ENCODE results near the gene FIBCD1. TPM values are rescaled to one million over a fixed set of nuclear protein-coding genes. Genes with fewer than 3 reads are reported as not detected.

The FIBCD1 gene
- polyA plus RNA-seq, 1 donor (not counting 4 experiments of a cell fraction or from before 2014, with no cell fraction given), result 0.79 TPM

DNA sequence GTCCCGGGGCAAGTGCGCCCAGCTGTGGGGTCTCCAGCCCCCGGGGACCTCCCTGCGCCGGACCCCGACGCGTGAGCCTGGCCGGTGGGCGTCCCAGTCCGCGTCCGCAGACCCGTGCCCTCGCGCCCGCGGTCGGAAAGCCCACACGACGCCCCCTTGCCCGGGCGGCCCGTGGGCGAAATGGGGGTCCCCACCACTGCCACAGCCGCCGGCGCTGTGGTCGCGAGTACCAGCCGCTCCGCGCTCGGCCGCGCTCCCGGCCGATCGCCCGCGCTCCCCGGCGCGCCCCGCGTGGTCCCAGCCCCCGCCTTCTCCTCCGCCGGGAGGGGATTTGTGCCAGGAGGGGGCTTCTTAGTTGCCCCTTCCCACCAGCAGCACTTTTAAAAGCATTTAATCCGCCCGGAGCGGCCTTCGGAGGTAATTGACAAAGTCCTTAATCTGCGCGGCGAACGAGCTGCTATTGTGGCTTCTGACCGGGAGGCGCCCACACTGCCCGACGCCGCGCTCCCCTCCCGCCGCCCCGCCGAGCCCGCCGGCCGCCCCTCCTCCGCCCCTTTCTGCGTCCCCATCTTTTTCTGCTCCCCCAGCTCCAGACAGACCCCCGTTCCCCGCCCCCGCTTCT is 469 bp upstream of the FIBCD1 start:
- Histone ChIP-seq H3K9ac (ENCODE audit: control insufficient read depth, extremely low read depth, insufficient read depth, low read length) (peak overlapping the region; percentile 44), H3K27me3 (ENCODE audit: control insufficient read depth, extremely low read depth, insufficient read depth, low read length) (peaks cover 52% of the 10 kb centered on the region), H2AFZ (ENCODE audit: control insufficient read depth, low read length) (peak overlapping the region; percentile 61), H3K4me1 (ENCODE audit: control insufficient read depth, extremely low read depth, insufficient read depth, low read length) (peaks cover 25% of the 10 kb centered on the region), H3K27ac (ENCODE audit: control insufficient read depth, insufficient read depth, low read length) (no peak overlapping the region), H3K79me2 (ENCODE audit: control insufficient read depth, insufficient read depth, low read length) (no peaks in the 10 kb centered on the region), H3K36me3 (ENCODE audit: control insufficient read depth in 2 of 2, extremely low read depth in 1 of 2, insufficient read depth in 2 of 2, low read length in 2 of 2) (no peaks in the 10 kb centered on the region), H3K4me3 (ENCODE audit: control insufficient read depth in 2 of 3, extremely low read depth in 1 of 3, insufficient read depth in 2 of 3, low read depth in 1 of 3, low read length in 3 of 3) (peak overlapping the region; percentile 46 to 74 (median 71)), H3K4me2 (ENCODE audit: control insufficient read depth, extremely low read depth, insufficient read depth, low read depth, low read length) (peak overlapping the region; percentile 85), H4K20me1 (ENCODE audit: control insufficient read depth, extremely low read depth, insufficient read depth, low read length) (peaks cover 4% of the 10 kb centered on the region), H3K9me3 (ENCODE audit: control insufficient read depth, low read depth, low read length) (no peaks in the 10 kb centered on the region), H3K9me1 (ENCODE audit: control insufficient read depth, extremely low read depth, insufficient read depth, low read length) (no peaks in the 10 kb centered on the region)
- no peak for DNase-seq (ENCODE audit: low read depth, low spot score)
- dilution Hi-C loops (cut with MboI; ENCODE audit: extremely low pct_ligation_motif_present, low sequenced_read_pairs), result no loop called here
- TF ChIP-seq, protein P1, sequence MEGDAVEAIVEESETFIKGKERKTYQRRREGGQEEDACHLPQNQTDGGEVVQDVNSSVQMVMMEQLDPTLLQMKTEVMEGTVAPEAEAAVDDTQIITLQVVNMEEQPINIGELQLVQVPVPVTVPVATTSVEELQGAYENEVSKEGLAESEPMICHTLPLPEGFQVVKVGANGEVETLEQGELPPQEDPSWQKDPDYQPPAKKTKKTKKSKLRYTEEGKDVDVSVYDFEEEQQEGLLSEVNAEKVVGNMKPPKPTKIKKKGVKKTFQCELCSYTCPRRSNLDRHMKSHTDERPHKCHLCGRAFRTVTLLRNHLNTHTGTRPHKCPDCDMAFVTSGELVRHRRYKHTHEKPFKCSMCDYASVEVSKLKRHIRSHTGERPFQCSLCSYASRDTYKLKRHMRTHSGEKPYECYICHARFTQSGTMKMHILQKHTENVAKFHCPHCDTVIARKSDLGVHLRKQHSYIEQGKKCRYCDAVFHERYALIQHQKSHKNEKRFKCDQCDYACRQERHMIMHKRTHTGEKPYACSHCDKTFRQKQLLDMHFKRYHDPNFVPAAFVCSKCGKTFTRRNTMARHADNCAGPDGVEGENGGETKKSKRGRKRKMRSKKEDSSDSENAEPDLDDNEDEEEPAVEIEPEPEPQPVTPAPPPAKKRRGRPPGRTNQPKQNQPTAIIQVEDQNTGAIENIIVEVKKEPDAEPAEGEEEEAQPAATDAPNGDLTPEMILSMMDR (optimal IDR thresholded peaks at IDR 0.05 in 1 of 3, IDR thresholded peaks at IDR 0.05 in 1 of 3, conservative IDR thresholded peaks at IDR 0.05 in 1 of 3; ENCODE audit: extremely low read depth in 1 of 3, insufficient read depth in 2 of 3, low read length in 3 of 3), result no peak
- TF ChIP-seq EZH2 (IDR thresholded peaks at IDR 0.05; ENCODE audit: low read length), result peak; percentile 23
- no peak for FAIRE-seq

DNA sequence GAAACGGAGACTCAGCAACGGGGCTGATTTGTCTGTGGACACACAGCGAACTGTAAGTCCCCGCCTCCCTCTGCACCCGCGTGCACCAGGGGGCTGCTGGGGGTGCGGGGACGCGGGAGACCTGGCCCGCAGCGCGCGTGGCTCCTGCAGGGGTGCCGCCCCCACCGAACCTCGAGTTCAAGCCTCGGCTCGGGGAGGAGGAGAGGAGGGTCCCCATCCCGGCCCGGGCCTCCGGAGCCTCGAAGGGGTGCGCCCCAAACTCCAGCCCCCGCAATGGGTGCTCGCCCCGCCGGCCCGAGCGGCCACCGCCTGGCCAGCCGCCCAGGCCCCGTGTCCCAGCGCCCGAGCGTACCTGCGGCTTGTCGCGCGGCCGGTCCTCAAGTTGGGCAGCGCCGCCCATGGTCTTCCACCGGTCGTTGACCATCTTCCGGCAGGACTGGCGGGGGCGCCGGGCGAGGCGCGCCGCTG is 829 bp downstream of the FIBCD1 start:
- no peaks in the 10 kb centered on the region for H3K79me2 ChIP-seq (ENCODE audit: control insufficient read depth, insufficient read depth, low read length)
- no peak overlapping the region for H3K27ac ChIP-seq (ENCODE audit: control insufficient read depth, insufficient read depth, low read length)
- H3K4me1 ChIP-seq (ENCODE audit: control insufficient read depth, extremely low read depth, insufficient read depth, low read length), result peaks cover 28% of the 10 kb centered on the region
- no peaks in the 10 kb centered on the region for H3K9me1 ChIP-seq (ENCODE audit: control insufficient read depth, extremely low read depth, insufficient read depth, low read length)
- H3K9me3 ChIP-seq (ENCODE audit: control insufficient read depth, low read depth, low read length), result no peaks in the 10 kb centered on the region
- H3K27me3 ChIP-seq (ENCODE audit: control insufficient read depth, extremely low read depth, insufficient read depth, low read length), result peaks cover 56% of the 10 kb centered on the region
- dilution Hi-C loops (cut with MboI; ENCODE audit: extremely low pct_ligation_motif_present, low sequenced_read_pairs), result no loop called here
- FAIRE-seq (no peak), DNase-seq (ENCODE audit: low read depth, low spot score) (no peak)
- peaks cover 4% of the 10 kb centered on the region for H4K20me1 ChIP-seq (ENCODE audit: control insufficient read depth, extremely low read depth, insufficient read depth, low read length)
- TF ChIP-seq EZH2 (IDR thresholded peaks at IDR 0.05; ENCODE audit: low read length), result no peak
- TF ChIP-seq, protein P1 (optimal IDR thresholded peaks at IDR 0.05 in 1 of 3, IDR thresholded peaks at IDR 0.05 in 1 of 3, conservative IDR thresholded peaks at IDR 0.05 in 1 of 3; ENCODE audit: extremely low read depth in 1 of 3, insufficient read depth in 2 of 3, low read length in 3 of 3), result no peak
- H3K36me3 ChIP-seq (ENCODE audit: control insufficient read depth in 2 of 2, extremely low read depth in 1 of 2, insufficient read depth in 2 of 2, low read length in 2 of 2), result no peaks in the 10 kb centered on the region
- H3K9ac ChIP-seq (ENCODE audit: control insufficient read depth, extremely low read depth, insufficient read depth, low read length), result no peak overlapping the region
- peak overlapping the region; percentile 85 for H3K4me2 ChIP-seq (ENCODE audit: control insufficient read depth, extremely low read depth, insufficient read depth, low read depth, low read length)
- no peak overlapping the region for H2AFZ ChIP-seq (ENCODE audit: control insufficient read depth, low read length)
- peak overlapping the region in 1 of 3 experiments; percentile 34 for H3K4me3 ChIP-seq (ENCODE audit: control insufficient read depth in 2 of 3, extremely low read depth in 1 of 3, insufficient read depth in 2 of 3, low read depth in 1 of 3, low read length in 3 of 3)

Measured in keratinocyte (primary cell).